HG02623 (cell line): Measurements from ENCODE around the gene VPS18.
A peak's percentile ranks its signal among the peaks of the same experiment; 100 is the strongest.

Experiments used
- ATAC-seq: cut with Tn5 transposase; IDR thresholded peaks from one replicate; pipeline ENCODE4 v1.9.1; 2021; ENCODE audit warnings: moderate library complexity; ENCODE audit not compliant: unreplicated experiment

Gene VPS18

DNA sequence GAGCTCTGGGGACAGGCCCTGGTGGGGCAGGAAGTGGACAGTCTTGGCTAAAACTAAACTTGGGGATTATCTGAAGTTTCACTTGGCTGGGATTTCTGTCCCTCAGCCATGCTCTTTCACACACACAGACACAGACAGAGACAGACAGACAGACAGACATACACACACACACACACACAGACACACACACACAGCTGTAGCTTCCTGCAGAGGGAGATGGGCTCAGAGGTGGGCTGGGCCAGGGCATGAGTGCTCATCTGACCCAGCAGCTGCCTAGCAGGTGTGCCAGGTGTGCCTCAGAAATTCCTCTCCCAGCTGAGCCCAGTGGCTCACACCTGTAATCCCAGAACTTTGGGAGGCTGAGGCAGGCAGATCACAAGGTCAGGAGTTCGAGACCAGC lies 23.5 kb upstream of the VPS18 start:
- ATAC-seq: no peak

DNA sequence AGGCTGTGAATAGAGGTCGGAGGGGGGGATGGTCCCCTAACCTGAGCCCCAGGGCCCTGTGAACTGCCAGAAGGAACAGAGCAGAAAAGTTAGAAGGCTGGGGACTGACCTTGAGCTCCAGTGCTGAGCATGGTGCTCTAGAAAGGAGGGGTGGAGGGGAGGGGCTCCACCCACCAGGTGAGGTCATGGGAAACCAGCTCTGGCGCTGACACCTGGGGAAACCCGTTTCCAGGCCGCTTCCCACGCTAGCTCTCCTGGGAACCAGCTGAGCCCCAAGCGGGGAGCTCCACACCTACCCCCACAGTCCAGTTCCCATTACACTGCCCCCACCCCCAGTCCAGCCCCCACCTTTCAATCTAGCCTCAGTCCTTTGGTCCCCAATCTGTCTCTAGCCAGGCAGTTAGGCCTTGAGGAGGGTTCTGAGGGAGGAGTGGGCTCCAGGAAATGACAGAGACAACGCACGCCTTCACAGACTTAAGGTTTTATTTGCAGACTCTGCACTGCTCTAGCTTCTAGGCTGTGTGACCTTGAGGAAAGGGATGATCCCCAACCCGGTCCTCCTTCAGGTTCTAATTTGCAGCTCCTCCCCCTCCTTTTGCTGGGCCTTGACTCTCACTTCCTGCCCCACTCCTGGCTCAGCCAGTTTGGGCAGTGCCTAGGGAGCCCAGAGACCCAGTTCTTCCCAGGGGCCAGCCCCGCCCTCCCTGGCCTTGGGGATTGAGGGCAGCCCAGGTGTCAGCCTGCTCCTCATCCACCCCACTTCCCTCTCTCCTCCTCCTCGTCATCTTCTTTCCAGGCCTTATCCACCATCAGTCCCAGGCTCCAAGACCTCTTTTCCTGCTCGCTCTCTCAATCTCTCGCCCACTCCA lies 22.3 kb upstream of the VPS18 start:
- ATAC-seq: no peak

DNA sequence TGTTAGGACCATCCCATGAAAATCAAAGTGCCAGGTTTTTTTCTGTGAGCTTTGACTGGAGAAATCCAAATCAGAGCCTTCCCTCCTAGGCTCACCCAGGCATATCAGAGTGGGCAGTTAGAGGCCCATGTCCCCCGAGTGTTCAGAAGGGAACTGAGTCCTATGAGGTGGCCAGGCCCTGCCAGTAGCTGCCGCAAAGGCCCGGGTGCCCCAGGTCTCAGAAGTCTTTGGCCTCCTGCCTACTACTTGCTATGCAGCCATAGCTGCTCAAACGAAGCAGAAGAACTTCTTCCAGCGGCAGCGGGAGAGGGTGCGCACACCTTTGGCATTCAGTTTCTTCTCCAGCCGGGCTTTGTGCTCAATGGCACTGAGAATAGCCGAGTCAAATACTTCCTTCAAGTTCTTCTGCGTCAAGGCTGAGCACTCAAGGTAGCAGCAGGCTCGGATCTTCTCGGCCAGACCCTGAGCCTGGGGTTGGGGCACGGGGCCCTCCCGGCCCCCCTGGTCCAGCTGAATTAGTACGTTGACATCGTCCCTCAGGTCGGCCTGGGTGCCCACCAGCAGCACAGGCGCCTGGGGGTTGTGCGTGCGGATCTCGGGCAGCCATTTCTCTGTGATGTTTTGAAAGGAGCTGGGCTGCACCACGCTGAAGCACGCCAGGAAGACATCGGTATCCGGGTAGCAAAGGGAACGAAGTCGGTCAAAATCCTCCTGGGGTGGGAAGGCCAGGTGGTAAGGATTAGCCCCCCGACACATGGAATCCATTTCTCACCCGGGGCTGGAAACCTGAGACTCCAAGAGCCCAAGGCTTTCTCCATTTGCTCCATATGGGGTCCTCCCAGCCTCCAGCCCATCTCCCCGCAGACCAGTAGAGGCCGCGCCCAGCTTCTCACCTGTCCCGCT lies 21.2 kb upstream of the VPS18 start:
- ATAC-seq: no peak

DNA sequence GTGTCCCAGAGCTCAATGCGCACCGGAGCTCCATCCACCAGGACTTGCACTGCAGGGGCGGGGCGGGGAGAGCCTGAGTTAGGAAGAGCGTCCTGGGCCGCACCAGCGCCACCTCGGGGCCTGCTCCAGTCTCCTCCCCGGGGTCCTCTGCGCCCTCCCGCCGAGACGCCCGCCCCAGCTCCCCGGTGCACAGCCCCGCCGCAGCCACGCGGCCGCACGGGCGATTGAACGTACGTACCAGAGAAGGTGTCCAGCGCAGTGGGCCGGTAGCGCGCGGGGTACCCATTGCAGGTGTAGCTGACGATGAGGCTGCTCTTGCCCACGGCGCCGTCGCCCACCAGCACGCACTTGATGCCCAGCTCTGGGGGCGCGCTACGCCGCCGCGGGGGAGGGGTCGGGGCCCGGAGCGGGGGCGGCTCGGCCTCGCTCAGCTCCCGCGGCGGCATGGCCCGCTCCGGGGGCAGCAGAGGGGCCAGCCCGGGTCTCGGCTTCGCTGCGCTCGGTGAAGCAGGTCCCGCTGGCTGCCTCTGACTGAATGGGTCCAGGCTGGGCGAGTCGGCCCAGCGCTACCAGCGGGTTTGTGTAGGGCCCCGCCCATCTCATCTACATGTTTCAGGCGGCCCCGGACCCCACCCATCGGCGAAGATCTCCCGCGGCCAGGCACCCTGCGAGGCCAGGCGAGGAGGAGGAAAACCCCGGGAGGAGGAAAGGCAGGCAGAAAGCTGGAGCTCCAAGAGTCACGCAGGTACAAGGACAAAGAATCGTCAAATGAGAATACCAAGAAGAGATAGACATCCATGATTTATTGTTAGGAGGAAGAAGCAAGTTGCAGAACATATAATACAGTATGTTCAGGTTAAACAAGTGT lies 20.3 kb upstream of the VPS18 start, which contains the start of gene RHOV:
RHOV (minus strand) TSS at position 541 of the 868 bp plus-strand sequence; CDS start at position 446, 95 bp downstream.
- no peak for ATAC-seq

DNA sequence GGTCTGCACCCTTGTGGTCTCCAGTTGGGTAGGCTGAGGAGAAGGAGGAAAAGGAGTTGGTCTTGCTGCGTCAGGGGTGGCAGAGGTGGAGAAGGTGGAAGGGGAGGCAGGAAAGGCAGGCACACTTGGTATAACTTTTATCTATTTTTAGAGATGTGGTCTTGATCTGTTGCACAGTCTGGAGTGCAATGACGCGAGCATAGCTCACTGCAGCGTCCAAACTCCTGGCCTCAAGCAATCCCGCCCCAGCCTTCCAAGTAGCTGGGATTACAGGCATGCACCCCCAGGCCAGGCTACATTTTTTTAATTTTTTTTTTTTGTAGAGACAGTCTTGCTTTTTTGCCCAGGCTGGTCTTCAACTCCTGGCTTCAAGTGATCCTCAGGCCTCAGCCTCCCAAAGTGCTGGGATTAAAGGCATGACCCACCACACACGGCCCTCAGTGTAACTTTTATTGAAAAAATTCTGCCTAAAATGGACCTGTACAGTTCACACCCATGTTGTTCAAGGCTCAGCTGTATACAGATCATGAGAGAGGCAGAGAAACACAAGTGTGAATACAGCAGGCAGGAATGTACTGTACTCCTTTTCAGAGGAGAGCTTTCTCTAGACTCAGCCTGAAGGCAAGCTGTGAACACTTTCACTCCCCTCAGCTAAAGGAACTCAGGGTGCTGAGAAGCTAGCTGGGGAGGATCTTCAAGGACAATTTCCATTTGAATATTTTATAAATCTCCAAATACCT lies 18.1 kb upstream of the VPS18 start:
- ATAC-seq: no peak

DNA sequence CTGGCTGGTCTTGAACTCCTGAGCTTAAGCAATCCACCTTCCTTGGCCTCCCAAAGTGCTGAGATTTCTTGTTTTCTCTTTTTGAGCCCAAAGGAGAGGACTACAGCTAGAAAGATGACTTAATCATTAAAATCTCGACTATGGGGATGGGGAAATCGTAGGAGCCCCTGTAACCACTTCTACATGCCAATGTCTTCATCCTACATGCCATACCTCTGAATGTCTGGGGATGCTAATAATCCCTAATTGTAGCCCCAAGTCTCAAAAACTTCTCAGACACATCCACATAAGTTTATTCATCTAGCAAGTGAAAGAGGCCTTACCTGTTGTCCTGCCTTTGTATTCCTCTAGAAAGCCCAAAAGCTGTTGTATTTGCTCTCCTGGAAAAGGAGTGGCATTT lies 16.6 kb upstream of the VPS18 start:
- no peak for ATAC-seq

DNA sequence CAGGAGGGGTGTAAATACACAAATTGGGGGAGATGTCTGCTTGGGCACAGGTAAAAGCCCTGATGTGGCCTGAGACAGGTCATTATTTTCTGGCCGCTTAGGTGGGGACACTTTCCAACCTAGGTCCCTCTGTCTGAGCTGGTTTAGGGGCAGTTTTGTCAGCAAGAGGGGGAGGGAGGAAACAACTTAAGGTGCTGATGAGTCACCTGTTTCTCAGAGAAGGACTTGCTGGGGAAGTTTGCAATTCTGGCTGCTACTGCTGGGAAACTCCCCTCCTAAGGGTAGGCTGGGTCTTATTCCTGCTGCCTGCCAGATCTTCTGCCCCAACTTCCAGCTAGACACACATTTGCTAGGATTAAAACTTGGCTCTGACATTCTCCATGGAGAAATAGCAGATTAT lies 15.5 kb upstream of the VPS18 start:
- ATAC-seq: peak; percentile 73

DNA sequence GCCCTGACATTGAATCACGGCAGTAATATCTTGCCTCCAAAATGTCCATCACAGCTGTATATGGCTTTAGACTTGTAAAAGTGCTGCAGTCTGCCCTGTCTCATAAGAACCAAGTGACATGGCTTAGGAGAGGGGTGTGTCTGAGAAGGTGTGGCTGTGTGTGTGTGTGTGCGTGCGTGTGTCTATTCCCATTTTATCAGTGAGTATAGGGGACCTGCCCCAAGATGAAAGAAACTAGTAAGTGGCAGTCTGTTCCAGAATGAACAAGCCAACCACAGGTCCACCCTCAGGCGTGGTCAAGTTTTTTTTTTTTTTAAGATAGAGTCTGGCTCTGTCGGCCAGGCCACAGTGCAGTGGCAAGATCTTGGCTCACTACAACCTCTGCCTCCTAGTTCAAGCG lies 14.6 kb upstream of the VPS18 start:
- no peak for ATAC-seq

DNA sequence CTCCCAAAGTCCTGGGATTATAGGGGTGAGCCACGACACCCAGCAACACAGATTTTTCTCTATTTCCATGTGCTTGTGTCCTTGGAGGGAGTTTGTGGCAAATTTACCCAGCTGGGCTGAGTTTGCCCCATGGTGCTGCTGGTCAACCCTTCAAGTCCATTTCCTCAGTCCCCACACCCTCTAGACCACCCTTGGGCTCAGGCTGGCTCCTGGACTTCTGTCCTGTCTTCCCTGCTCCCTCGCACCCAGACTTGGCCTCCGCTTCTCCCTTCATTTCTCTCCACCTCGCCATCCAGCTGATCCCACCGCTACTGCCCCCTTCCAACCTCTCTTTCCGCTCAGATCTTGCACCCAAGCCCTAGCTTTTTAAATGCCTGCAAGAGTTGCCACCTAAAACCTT lies 12.9 kb upstream of the VPS18 start:
- ATAC-seq: no peak

DNA sequence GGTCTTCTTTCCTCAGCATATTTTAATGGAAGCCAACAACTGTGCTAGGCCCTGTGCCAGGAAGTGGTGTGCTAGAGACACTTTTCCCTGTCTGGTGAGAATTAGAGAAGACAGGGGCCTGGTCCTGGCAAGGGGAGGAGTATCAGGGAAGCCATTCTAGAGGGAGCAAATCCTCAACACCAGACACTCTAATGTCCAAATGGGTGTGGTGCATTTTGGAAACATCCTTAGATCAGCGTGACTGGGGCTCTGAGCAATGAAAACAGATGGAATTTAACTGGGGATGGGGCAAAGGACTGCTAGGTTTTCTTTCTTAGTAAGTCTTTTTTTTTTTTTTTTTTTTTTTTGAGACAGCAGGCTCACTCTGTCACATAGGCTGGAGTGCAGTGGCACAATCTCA lies 7.7 kb upstream of the VPS18 start:
- ATAC-seq: no peak

DNA sequence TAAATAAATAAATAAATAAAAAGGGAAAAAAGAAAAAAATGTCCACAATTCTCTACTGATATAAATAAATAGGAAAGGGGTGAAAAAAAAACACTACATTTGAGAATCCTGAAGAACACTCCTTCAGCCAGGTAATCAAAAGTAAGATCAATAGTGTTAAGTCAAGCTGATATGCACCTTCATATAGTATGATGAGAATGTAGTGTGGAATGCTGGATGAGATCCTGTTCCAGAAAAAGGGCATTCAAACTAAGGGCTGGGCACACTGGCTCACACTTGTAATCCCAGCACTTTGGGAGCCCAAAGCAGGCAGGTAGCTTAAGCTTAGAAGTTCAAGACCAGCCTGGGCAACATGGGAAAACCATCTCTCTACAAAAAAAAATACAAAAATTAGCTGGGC lies 5.1 kb upstream of the VPS18 start:
- no peak for ATAC-seq

DNA sequence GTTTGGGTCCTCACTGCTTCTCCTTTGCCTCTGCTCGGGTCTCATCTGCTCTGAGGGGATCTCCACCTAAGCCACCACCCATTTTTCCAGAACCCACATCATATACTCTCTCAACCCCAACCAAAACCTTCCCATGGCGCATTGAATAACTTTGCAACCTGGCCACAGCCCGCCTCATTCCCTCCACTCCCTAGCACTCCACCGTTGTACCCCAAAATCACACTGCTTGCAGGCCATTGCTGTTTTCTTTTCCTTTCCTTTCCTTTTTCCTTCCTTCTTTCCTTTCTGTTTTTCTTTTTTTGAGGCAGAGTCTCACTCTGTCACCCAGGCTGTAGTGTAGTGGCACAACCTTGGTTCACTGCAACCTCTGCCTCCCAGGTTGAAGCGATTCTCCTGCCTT lies 3.1 kb upstream of the VPS18 start:
- no peak for ATAC-seq

DNA sequence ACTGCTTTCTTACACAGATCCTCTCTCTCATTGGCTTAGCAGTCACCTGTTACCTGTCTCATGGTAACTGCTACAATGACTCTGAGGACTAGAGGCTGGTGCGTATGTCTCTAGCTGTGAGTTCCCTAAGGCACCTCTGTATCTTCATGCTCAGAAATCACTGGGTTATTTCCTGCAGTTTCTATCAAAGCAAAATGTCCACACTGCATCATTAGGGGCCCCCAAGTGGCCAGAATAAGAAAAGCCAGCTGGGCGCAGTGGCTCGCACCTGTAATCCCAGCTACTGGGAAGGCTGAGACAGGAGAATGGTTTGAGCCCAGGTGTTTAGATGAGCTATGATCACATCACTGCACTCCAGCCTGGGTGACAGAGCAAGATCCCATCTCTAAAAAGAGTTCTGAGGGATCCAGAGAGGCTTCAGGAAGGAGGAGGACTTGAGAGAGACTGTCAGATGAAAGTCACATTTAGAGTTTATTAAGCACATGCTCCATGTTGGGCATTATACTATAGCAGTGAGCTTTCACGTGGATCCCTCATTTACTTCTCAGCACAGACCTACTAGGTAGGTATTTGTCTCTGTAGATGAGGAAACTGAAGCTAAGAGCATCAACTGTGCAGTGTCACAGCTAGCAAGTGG lies 2.3 kb upstream of the VPS18 start:
- ATAC-seq: no peak

DNA sequence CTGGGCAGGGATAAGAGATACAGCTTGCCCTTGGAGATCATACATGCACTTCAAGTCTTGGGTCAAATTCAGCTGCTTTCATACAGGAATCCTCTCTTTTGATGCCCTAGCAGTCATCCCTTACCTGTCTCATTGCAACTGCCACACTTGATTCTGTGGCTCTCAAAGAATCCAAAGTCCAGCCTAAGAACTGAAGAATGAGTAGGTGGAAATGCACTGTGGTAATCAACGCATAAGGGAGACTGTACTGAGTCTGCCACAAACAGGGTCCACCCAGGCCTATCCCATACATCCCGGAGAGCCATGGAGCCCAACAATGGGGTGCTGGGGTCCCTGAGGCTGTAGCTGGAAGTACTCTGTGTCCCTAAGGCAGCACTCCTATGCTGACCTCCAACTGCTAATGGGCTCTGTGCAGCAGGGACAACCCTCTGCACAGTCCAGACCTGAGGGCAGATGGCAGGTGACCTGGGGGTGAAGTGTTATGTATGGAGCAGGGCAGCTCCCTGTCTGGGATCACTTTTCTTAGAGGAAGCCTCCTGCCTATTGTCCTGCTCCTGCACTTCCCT lies 1.7 kb upstream of the VPS18 start:
- ATAC-seq: no peak

DNA sequence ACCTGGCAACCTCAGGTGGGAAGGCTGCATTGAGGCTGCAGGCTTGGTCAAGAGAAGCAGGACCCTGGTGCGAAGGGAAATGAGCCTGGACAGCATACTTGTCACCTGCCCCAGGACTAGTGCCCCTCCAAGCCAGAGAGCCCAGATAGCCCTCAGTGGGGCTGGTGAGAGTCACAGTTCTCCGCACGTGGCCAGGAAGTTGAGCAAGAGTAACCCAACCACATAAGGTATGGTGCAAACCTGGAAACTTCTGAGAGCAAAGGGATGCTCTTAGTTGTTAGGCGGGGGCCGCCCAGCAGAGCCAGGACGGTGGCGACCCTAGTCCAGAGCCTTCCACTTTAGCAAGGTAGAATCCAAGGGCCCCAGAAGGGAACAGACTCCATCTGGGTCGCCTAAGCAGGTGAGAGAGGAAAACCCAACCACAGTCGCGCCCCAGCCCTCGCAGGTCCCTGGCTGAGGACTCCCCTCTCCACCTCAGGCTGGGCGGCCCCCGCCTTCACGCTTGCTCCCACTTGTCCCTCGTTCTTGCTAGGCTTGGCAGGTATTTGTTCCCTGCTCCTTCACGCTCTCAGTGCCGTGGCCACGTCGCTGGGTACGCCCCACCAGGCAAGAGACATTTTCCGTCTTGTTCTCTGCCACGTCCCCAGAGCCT lies 1.1 kb upstream of the VPS18 start:
- no peak for ATAC-seq

DNA sequence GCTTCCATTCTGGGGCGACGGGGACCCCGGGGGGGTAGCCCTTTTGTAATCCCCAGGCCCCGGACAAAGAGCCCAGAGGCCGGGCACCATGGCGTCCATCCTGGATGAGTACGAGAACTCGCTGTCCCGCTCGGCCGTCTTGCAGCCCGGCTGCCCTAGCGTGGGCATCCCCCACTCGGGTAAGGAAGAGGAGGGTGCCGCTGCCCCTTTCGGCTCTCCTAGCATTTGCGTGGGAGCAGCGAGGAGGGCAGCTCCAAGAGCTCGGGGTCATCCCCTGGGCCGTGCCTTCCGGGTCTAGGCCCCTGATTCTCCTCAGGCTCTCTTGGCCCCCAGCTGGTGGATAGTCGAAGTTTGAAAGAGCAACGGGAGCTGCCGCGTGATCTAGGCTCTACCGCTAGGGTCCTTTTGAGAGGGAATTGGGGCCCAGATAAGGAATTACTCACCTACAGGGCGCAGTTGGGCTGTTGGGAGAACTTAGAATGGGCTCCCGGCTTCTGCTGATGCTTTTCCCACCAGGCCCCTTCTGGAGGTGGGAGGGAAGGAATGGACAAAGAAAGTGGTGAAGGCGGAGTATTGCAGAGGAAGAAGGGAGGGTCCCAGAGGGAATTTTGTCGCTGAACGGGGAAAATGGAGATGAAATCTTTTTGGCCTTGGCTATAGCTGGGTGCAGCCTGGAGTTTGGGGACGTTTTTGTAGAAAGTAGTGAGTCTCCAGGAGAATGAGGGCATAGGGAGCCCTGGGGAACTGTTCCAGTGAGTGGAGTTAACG lies 615 bp downstream of the VPS18 start:
- ATAC-seq: no peak

DNA sequence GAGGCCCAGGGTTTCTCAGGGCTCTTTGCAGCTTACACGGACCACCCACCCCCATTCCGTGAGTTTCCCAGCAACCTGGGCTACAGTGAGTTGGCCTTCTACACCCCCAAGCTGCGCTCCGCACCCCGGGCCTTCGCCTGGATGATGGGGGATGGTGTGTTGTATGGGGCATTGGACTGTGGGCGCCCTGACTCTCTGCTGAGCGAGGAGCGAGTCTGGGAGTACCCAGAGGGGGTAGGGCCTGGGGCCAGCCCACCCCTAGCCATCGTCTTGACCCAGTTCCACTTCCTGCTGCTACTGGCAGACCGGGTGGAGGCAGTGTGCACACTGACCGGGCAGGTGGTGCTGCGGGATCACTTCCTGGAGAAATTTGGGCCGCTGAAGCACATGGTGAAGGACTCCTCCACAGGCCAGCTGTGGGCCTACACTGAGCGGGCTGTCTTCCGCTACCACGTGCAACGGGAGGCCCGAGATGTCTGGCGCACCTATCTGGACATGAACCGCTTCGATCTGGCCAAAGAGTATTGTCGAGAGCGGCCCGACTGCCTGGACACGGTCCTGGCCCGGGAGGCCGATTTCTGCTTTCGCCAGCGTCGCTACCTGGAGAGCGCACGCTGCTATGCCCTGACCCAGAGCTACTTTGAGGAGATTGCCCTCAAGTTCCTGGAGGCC lies 5.4 kb downstream of the VPS18 start:
- ATAC-seq: no peak
